ENCODE measurements around the gene NMB. TPM values are rescaled to one million over a fixed set of nuclear protein-coding genes. Genes with fewer than 3 reads are reported as not detected.

The NMB gene
- total RNA-seq, 1 experiment from 2014 or later, result 11.5 TPM

GRCh38 chr15:84645496-84645895 is 12.5 kb downstream of the NMB start:
- H2BK12ac ChIP-seq (ENCODE audit: insufficient read length, low read depth, low read length), result no peak overlapping the region
- H4K8ac ChIP-seq (replicated peaks; ENCODE audit: insufficient read length, low read depth, low read length), result no peak overlapping the region
- no peak for DNase-seq
- H3K79me1 ChIP-seq (ENCODE audit: insufficient read depth, low read depth, low read length, poor library complexity, severe bottlenecking), result no peaks in the 10 kb centered on the region
- H3K27me3 ChIP-seq (ENCODE audit: insufficient read depth, low read length), result no peaks in the 10 kb centered on the region
- WGBS (ENCODE audit: extremely low coverage, insufficient read length, low lambda C conversion rate), result no CpG with 5 or more reads among the region's 10 CpGs
- H4K91ac ChIP-seq (ENCODE audit: insufficient read length, low read depth, low read length), result no peak overlapping the region
- no peak overlapping the region for H4K5ac ChIP-seq (ENCODE audit: insufficient read length, low read depth, low read length)
- H3K4me2 ChIP-seq (ENCODE audit: insufficient read depth, insufficient read length, low read length), result no peak overlapping the region
- TF ChIP-seq CTCF (conservative IDR thresholded peaks at IDR 0.05), result no peak
- H3K36me3 Mint-ChIP-seq (ENCODE audit: insufficient read depth in 1 of 3, low read depth in 3 of 3), result peaks cover 36 to 85% (median 62%) of the 10 kb centered on the region in 3 experiments
- H3K4me1 ChIP-seq (ENCODE audit: insufficient read depth, low read length), result no peaks in the 10 kb centered on the region
- no peak overlapping the region for H2BK5ac ChIP-seq (ENCODE audit: insufficient read length, low read length)
- no peaks in the 10 kb centered on the region for H3K9me3 ChIP-seq (ENCODE audit: control insufficient read depth, low read depth, low read length)
- no peaks in the 10 kb centered on the region for H3K79me2 ChIP-seq (ENCODE audit: insufficient read depth, low read length)
- no peak overlapping the region for H2AK5ac ChIP-seq (ENCODE audit: insufficient read length, low read length)
- H4K20me1 ChIP-seq (ENCODE audit: control insufficient read depth, insufficient read depth, insufficient read length), result no peaks in the 10 kb centered on the region
- H2BK120ac ChIP-seq (ENCODE audit: low read depth, low read length, poor library complexity, severe bottlenecking), result no peak overlapping the region
- no peak overlapping the region for H3K27ac ChIP-seq (ENCODE audit: insufficient read length, low read depth, low read length)
- H3K14ac ChIP-seq (ENCODE audit: insufficient read depth, low read length), result no peak overlapping the region
- H2AFZ ChIP-seq (ENCODE audit: low read length), result no peak overlapping the region
- H3K27me3 Mint-ChIP-seq (ENCODE audit: low read depth), result no peaks in the 10 kb centered on the region
- no peak overlapping the region for H3K4me3 Mint-ChIP-seq
- H2BK15ac ChIP-seq (ENCODE audit: low read depth, low read length), result no peak overlapping the region; the same call in 1 of the 2 replicates
- no peaks in the 10 kb centered on the region for H3K4me1 Mint-ChIP-seq
- H3K18ac ChIP-seq (ENCODE audit: insufficient read length, low read depth, low read length), result no peak overlapping the region
- H2BK20ac ChIP-seq (ENCODE audit: low read depth, low read length, poor library complexity, severe bottlenecking), result no peak overlapping the region
- H3T11ph ChIP-seq (ENCODE audit: low read length), result no peak overlapping the region
- H3K9me3 Mint-ChIP-seq, result no peaks in the 10 kb centered on the region
- H3K27ac Mint-ChIP-seq, result no peak overlapping the region
- H3K23ac ChIP-seq (ENCODE audit: insufficient read length, low read depth, low read length), result no peak overlapping the region
- no peak overlapping the region for H3K4ac ChIP-seq (ENCODE audit: low read depth, low read length)
- no peak overlapping the region for H3K56ac ChIP-seq (ENCODE audit: insufficient read length, low read depth, low read length)
- H3K9ac ChIP-seq (ENCODE audit: extremely low read depth, insufficient read length, low read length), result no peak overlapping the region
- no peaks in the 10 kb centered on the region for H3K23me2 ChIP-seq (ENCODE audit: insufficient read length, low read depth, low read length, poor library complexity, severe bottlenecking)

Data from H9 (cell line).